Immature natural killer cell (primary cell): ENCODE results near the gene ARID1B. TPM values are rescaled to one million over a fixed set of nuclear protein-coding genes. Genes with fewer than 3 reads are reported as not detected.

ENCODE experiments used
- DNase-seq, 3 donors: peaks; one replicate each; pipeline ENCODE4 v3.0.0; 2022; ENCODE audit warnings: mixed read lengths in 1 of 3
- H3K27ac Mint-ChIP-seq, 6 donors: one replicate each; pipeline ENCODE4 v1.8.0; 2020; ENCODE audit warnings: mixed read lengths in 6 of 6, mild to moderate bottlenecking in 5 of 6, inconsistent platforms in 4 of 6, moderate library complexity in 3 of 6
- H3K27me3 Mint-ChIP-seq, 3 donors: one replicate each; pipeline ENCODE4 v1.8.0; 2020 to 2021; ENCODE audit warnings: low read depth in 3 of 3, mild to moderate bottlenecking in 3 of 3, mixed read lengths in 3 of 3, moderate library complexity in 3 of 3, inconsistent platforms in 1 of 3
- H3K36me3 Mint-ChIP-seq, 3 donors: one replicate each; pipeline ENCODE4 v1.8.0; 2020; ENCODE audit warnings: mixed read lengths in 3 of 3, inconsistent platforms in 2 of 3, mild to moderate bottlenecking in 2 of 3
- H3K4me1 Mint-ChIP-seq, 2 donors: one replicate each; pipeline ENCODE4 v1.8.0; 2020; ENCODE audit warnings: inconsistent platforms in 2 of 2, mild to moderate bottlenecking in 2 of 2, mixed read lengths in 2 of 2, moderate library complexity in 1 of 2
- H3K4me3 Mint-ChIP-seq, 5 donors: one replicate each; pipeline ENCODE4 v1.8.0; 2020; ENCODE audit warnings: mild to moderate bottlenecking in 5 of 5, mixed read lengths in 5 of 5, inconsistent platforms in 3 of 5, moderate library complexity in 3 of 5
- H3K9me3 Mint-ChIP-seq, 6 donors: one replicate each; pipeline ENCODE4 v1.8.0; 2020; ENCODE audit warnings: mild to moderate bottlenecking in 6 of 6, mixed read lengths in 6 of 6, inconsistent platforms in 4 of 6, moderate library complexity in 3 of 6
- polyA plus RNA-seq, 3 donors: library from polyadenylated mRNA; unstranded; fragments of 300-500 nt; fragmentation: Illumina TruSeq; gene quantifications; one replicate each; pipeline ENCODE4 v1.2.3, GENCODE V29; 2021

ARID1B gene
- polyA plus RNA-seq, 3 donors from 2014 or later: 7.6 to 18.1 (median 8.7) TPM

- H3K4me1 Mint-ChIP-seq: peaks cover 84 to 97% of the 10 kb centered on the region in 2 donors
- peak overlapping the region in 4 of 6 donors; percentile 1 to 57 (median 30) for H3K27ac Mint-ChIP-seq
- no peaks in the 10 kb centered on the region for H3K36me3 Mint-ChIP-seq
- H3K9me3 Mint-ChIP-seq: no peaks in the 10 kb centered on the region
- no peak overlapping the region for H3K4me3 Mint-ChIP-seq
- DNase-seq: no peak
- peaks cover 2 to 6% (median 2%) of the 10 kb centered on the region in 3 donors for H3K27me3 Mint-ChIP-seq
Observed at GRCh38 chr6:156865019-156865629, 87.9 kb downstream of the ARID1B start.

- no peaks in the 10 kb centered on the region for H3K9me3 Mint-ChIP-seq
- peak overlapping the region in 1 of 5 donors; percentile 8 for H3K4me3 Mint-ChIP-seq
- peak overlapping the region in 5 of 6 donors; percentile 1 to 34 (median 18) for H3K27ac Mint-ChIP-seq
- H3K4me1 Mint-ChIP-seq: peaks cover 92 to 100% of the 10 kb centered on the region in 2 donors
- H3K36me3 Mint-ChIP-seq: no peaks in the 10 kb centered on the region
- DNase-seq: no peak
- H3K27me3 Mint-ChIP-seq: peaks cover 2 to 6% (median 2%) of the 10 kb centered on the region in 3 donors
Observed at GRCh38 chr6:156866220-156867015, 89.2 kb downstream of the ARID1B start.

GRCh38 chr6:156867121-156867520 is 89.9 kb downstream of the ARID1B start:
- peak overlapping the region in 2 of 6 donors; percentile 18 to 53 for H3K27ac Mint-ChIP-seq
- H3K4me3 Mint-ChIP-seq: no peak overlapping the region
- peaks cover 2 to 6% (median 2%) of the 10 kb centered on the region in 3 donors for H3K27me3 Mint-ChIP-seq
- H3K4me1 Mint-ChIP-seq: peaks cover 91 to 100% of the 10 kb centered on the region in 2 donors
- H3K36me3 Mint-ChIP-seq: no peaks in the 10 kb centered on the region
- H3K9me3 Mint-ChIP-seq: no peaks in the 10 kb centered on the region
- DNase-seq: no peak

- H3K4me1 Mint-ChIP-seq: peaks cover 81 to 99% of the 10 kb centered on the region in 2 donors
- H3K9me3 Mint-ChIP-seq: no peaks in the 10 kb centered on the region
- DNase-seq: no peak
- no peaks in the 10 kb centered on the region for H3K36me3 Mint-ChIP-seq
- no peak overlapping the region for H3K4me3 Mint-ChIP-seq
- H3K27ac Mint-ChIP-seq: no peak overlapping the region
- peaks cover 0 to 6% (median 2%) of the 10 kb centered on the region in 3 donors for H3K27me3 Mint-ChIP-seq
Observed at GRCh38 chr6:156868385-156868784, 91.2 kb downstream of the ARID1B start.

GRCh38 chr6:156869980-156870398 is 92.8 kb downstream of the ARID1B start:
- no peak for DNase-seq
- Mint-ChIP-seq H3K9me3 (no peaks in the 10 kb centered on the region), H3K27me3 (peaks cover 0 to 3% (median 2%) of the 10 kb centered on the region in 3 donors), H3K36me3 (no peaks in the 10 kb centered on the region), H3K27ac (no peak overlapping the region), H3K4me1 (peaks cover 81 to 99% of the 10 kb centered on the region in 2 donors), H3K4me3 (no peak overlapping the region)

- Mint-ChIP-seq H3K4me1 (peaks cover 79 to 99% of the 10 kb centered on the region in 2 donors), H3K27me3 (peaks cover 0 to under 1% (median 0%) of the 10 kb centered on the region in 3 donors), H3K9me3 (no peaks in the 10 kb centered on the region), H3K27ac (peak overlapping the region in 3 of 6 donors; percentile 1 to 62 (median 40)), H3K36me3 (no peaks in the 10 kb centered on the region), H3K4me3 (no peak overlapping the region)
- no peak for DNase-seq
Observed at GRCh38 chr6:156870924-156871539, 93.9 kb downstream of the ARID1B start.

GRCh38 chr6:156872903-156873302 is 95.7 kb downstream of the ARID1B start:
- peaks cover 72 to 98% of the 10 kb centered on the region in 2 donors for H3K4me1 Mint-ChIP-seq
- no peaks in the 10 kb centered on the region for H3K27me3 Mint-ChIP-seq
- no peaks in the 10 kb centered on the region for H3K9me3 Mint-ChIP-seq
- no peak for DNase-seq
- H3K36me3 Mint-ChIP-seq: no peaks in the 10 kb centered on the region
- no peak overlapping the region for H3K4me3 Mint-ChIP-seq
- peak overlapping the region in 1 of 6 donors; percentile 42 for H3K27ac Mint-ChIP-seq

- H3K27ac Mint-ChIP-seq: no peak overlapping the region
Observed at GRCh38 chr6:156873654-156874380, 96.6 kb downstream of the ARID1B start.

GRCh38 chr6:156875062-156875461 is 97.9 kb downstream of the ARID1B start:
- Mint-ChIP-seq H3K4me3 (no peak overlapping the region), H3K4me1 (peaks cover 73 to 98% of the 10 kb centered on the region in 2 donors), H3K9me3 (no peaks in the 10 kb centered on the region), H3K36me3 (no peaks in the 10 kb centered on the region), H3K27me3 (no peaks in the 10 kb centered on the region), H3K27ac (peak overlapping the region in 1 of 6 donors; percentile 27)
- DNase-seq: no peak

More at GRCh38 chr6:156873654-156874380, 96.6 kb downstream of the ARID1B start:
- H3K4me1 Mint-ChIP-seq: peaks cover 72 to 98% of the 10 kb centered on the region in 2 donors
- DNase-seq: no peak
- no peaks in the 10 kb centered on the region for H3K9me3 Mint-ChIP-seq
- H3K36me3 Mint-ChIP-seq: no peaks in the 10 kb centered on the region
- no peaks in the 10 kb centered on the region for H3K27me3 Mint-ChIP-seq
- no peak overlapping the region for H3K4me3 Mint-ChIP-seq

- H3K4me1 Mint-ChIP-seq: peaks cover 63 to 93% of the 10 kb centered on the region in 2 donors
- H3K4me3 Mint-ChIP-seq: no peak overlapping the region
- no peak for DNase-seq
- no peak overlapping the region for H3K27ac Mint-ChIP-seq
- no peaks in the 10 kb centered on the region for H3K36me3 Mint-ChIP-seq
- H3K9me3 Mint-ChIP-seq: no peaks in the 10 kb centered on the region
- no peaks in the 10 kb centered on the region for H3K27me3 Mint-ChIP-seq
Observed at GRCh38 chr6:156876302-156876701, 99.1 kb downstream of the ARID1B start.

- H3K4me3 Mint-ChIP-seq: no peak overlapping the region
- no peak for DNase-seq
- no peaks in the 10 kb centered on the region for H3K36me3 Mint-ChIP-seq
- peaks cover 0 to 2% (median 0%) of the 10 kb centered on the region in 3 donors for H3K27me3 Mint-ChIP-seq
- H3K27ac Mint-ChIP-seq: peak overlapping the region in 1 of 6 donors; percentile 37
- no peaks in the 10 kb centered on the region for H3K9me3 Mint-ChIP-seq
- H3K4me1 Mint-ChIP-seq: peaks cover 65 to 93% of the 10 kb centered on the region in 2 donors
Observed at GRCh38 chr6:156877126-156877863, 100.1 kb downstream of the ARID1B start.

GRCh38 chr6:156878681-156879080 is 101.5 kb downstream of the ARID1B start:
- Mint-ChIP-seq H3K27ac (no peak overlapping the region), H3K4me1 (peaks cover 74 to 94% of the 10 kb centered on the region in 2 donors), H3K4me3 (no peak overlapping the region), H3K27me3 (peaks cover 0 to 2% (median 0%) of the 10 kb centered on the region in 3 donors), H3K9me3 (no peaks in the 10 kb centered on the region), H3K36me3 (no peaks in the 10 kb centered on the region)
- DNase-seq: no peak

GRCh38 chr6:156879186-156879585 is 102.0 kb downstream of the ARID1B start:
- no peak overlapping the region for H3K4me3 Mint-ChIP-seq
- DNase-seq: no peak
- H3K27ac Mint-ChIP-seq: no peak overlapping the region
- peaks cover 78 to 94% of the 10 kb centered on the region in 2 donors for H3K4me1 Mint-ChIP-seq
- peaks cover 0 to 2% (median 0%) of the 10 kb centered on the region in 3 donors for H3K27me3 Mint-ChIP-seq
- H3K9me3 Mint-ChIP-seq: no peaks in the 10 kb centered on the region
- H3K36me3 Mint-ChIP-seq: no peaks in the 10 kb centered on the region
